Activated CD4-positive, alpha-beta memory T cell treated with anti-CD3 and anti-CD28 coated beads, Interleukin-2, amount 10 ng/mL, durations not matched to agents 7 days and 5 days (primary cell): Measurements from ENCODE around the gene TMEM94. TPM values are rescaled to one million over a fixed set of nuclear protein-coding genes. Genes with fewer than 3 reads are reported as not detected.

Source experiments
- CTCF ChIA-PET: fragments of 350-600 bp; sonication (Branson Sonifier 250); formaldehyde crosslinking; loops from one replicate; lab custom pipeline; 2021; ENCODE audit warnings: antibody characterized with exemption, inconsistent platforms; lab: Charles Lee
- POLR2A ChIA-PET: fragments of 350-600 bp; sonication (Branson Sonifier 250); formaldehyde crosslinking; loops from one replicate; lab custom pipeline; 2021; ENCODE audit warnings: antibody characterized with exemption; lab: Charles Lee
- DNase-seq: peaks from one replicate; pipeline ENCODE4 v3.0.0-alpha.2; 2020
- H3K27ac Mint-ChIP-seq: one replicate; pipeline ENCODE4 v1.8.0; 2021; ENCODE audit warnings: mild to moderate bottlenecking, mixed read lengths
- H3K27me3 Mint-ChIP-seq: one replicate; pipeline ENCODE4 v1.8.0; 2021; ENCODE audit warnings: mixed read lengths
- H3K36me3 Mint-ChIP-seq: one replicate; pipeline ENCODE4 v1.8.0; 2021; ENCODE audit warnings: low read depth, mixed read lengths
- H3K4me1 Mint-ChIP-seq: one replicate; pipeline ENCODE4 v1.8.0; 2021; ENCODE audit warnings: mixed read lengths
- H3K4me3 Mint-ChIP-seq: one replicate; pipeline ENCODE4 v1.8.0; 2021; ENCODE audit warnings: mild to moderate bottlenecking, mixed read lengths
- H3K9me3 Mint-ChIP-seq: one replicate; pipeline ENCODE4 v1.8.0; 2021; ENCODE audit warnings: mixed read lengths
- total RNA-seq, 2 experiments: library from RNA; stranded (reverse); gene quantifications; one replicate each; pipeline ENCODE4 v1.2.3, GENCODE V29; 2021

Gene TMEM94
- total RNA-seq, 2 experiments from 2014 or later = 76.4 to 81.9 TPM

GRCh38 chr17:75535119-75535537, 78.7 kb downstream of the TMEM94 start:
- Mint-ChIP-seq H3K36me3 (peaks cover 7% of the 10 kb centered on the region), H3K4me1 (peaks cover 30% of the 10 kb centered on the region), H3K27ac (peak overlapping the region; percentile 98)

GRCh38 chr17:75535871-75536270, 79.4 kb downstream of the TMEM94 start:
- H3K36me3 Mint-ChIP-seq = peaks cover 7% of the 10 kb centered on the region
- no peaks in the 10 kb centered on the region for H3K9me3 Mint-ChIP-seq
- peak overlapping the region; percentile 98 for H3K27ac Mint-ChIP-seq
- H3K4me3 Mint-ChIP-seq = peak overlapping the region; percentile 21
- POLR2A ChIA-PET = interaction anchor here (0.7 to 3.5 kb wide), 13 partner anchors 8 to 274 kb away, joined by 3 to 45 read pairs (median 4); partner anchors contain the start of genes LLGL2, TMEM94 and TSEN54
- peaks cover 30% of the 10 kb centered on the region for H3K4me1 Mint-ChIP-seq
- DNase-seq = no peak
- CTCF ChIA-PET = interaction anchor here (1.3 to 2.5 kb wide), 6 partner anchors 11 to 65 kb away, joined by 5 to 11 read pairs (median 7); partner anchors contain the start of genes LLGL2 and TSEN54
- no peaks in the 10 kb centered on the region for H3K27me3 Mint-ChIP-seq

More at GRCh38 chr17:75535119-75535537, 78.7 kb downstream of the TMEM94 start:
- H3K4me3 Mint-ChIP-seq = peak overlapping the region; percentile 50
- DNase-seq = peak; percentile 88
- ChIA-PET CTCF (interaction anchor here (0.5 to 2.5 kb wide), 12 partner anchors 8 to 214 kb away, joined by 3 to 11 read pairs (median 5); partner anchors contain the start of genes LLGL2, TMEM94 and TSEN54), POLR2A (interaction anchor here (0.5 to 3.5 kb wide), 16 partner anchors 8 to 273 kb away, joined by 3 to 45 read pairs (median 4); partner anchors contain the start of genes LLGL2, RECQL5, SAP30BP and TMEM94)
- H3K27me3 Mint-ChIP-seq = no peaks in the 10 kb centered on the region
- no peaks in the 10 kb centered on the region for H3K9me3 Mint-ChIP-seq

GRCh38 chr17:75536366-75536765, 79.9 kb downstream of the TMEM94 start:
- ChIA-PET POLR2A (interaction anchor here (2.3 to 3.5 kb wide), 3 partner anchors 10 to 19 kb away, joined by 11 to 45 read pairs (median 26); partner anchors contain the start of genes LLGL2 and TSEN54), CTCF (no interaction called here)
- no peak overlapping the region for H3K4me3 Mint-ChIP-seq
- no peaks in the 10 kb centered on the region for H3K9me3 Mint-ChIP-seq
- peak overlapping the region; percentile 49 for H3K27ac Mint-ChIP-seq
- no peaks in the 10 kb centered on the region for H3K27me3 Mint-ChIP-seq
- no peak for DNase-seq
- peaks cover 30% of the 10 kb centered on the region for H3K4me1 Mint-ChIP-seq
- peaks cover 7% of the 10 kb centered on the region for H3K36me3 Mint-ChIP-seq

GRCh38 chr17:75539967-75540729, 83.7 kb downstream of the TMEM94 start:
- no peak for DNase-seq
- Mint-ChIP-seq H3K36me3 (peaks cover under 1% of the 10 kb centered on the region), H3K4me1 (peaks cover 12% of the 10 kb centered on the region), H3K27me3 (no peaks in the 10 kb centered on the region), H3K4me3 (no peak overlapping the region), H3K9me3 (no peaks in the 10 kb centered on the region), H3K27ac (no peak overlapping the region)
- ChIA-PET POLR2A (interaction anchor here (1.5 kb wide), 1 partner anchor 24 kb away, joined by 4 read pairs; the partner anchor contains the start of gene TSEN54), CTCF (no interaction called here)

GRCh38 chr17:75540923-75541503, 84.6 kb downstream of the TMEM94 start:
- DNase-seq = no peak
- H3K4me3 Mint-ChIP-seq = no peak overlapping the region
- H3K9me3 Mint-ChIP-seq = no peaks in the 10 kb centered on the region
- no peaks in the 10 kb centered on the region for H3K36me3 Mint-ChIP-seq
- POLR2A ChIA-PET = interaction anchor here (1.5 kb wide), 1 partner anchor 25 kb away, joined by 4 read pairs; the partner anchor contains the start of gene TSEN54
- no peaks in the 10 kb centered on the region for H3K27me3 Mint-ChIP-seq
- CTCF ChIA-PET = no interaction called here
- H3K4me1 Mint-ChIP-seq = peaks cover 4% of the 10 kb centered on the region
- no peak overlapping the region for H3K27ac Mint-ChIP-seq

GRCh38 chr17:75542229-75542628, 85.8 kb downstream of the TMEM94 start:
- ChIA-PET POLR2A (interaction anchor here (1.4 to 1.5 kb wide), 2 partner anchors 11 to 25 kb away, joined by 3 to 4 read pairs; partner anchors contain the start of gene TSEN54), CTCF (interaction anchor here (0.6 to 0.7 kb wide), 2 partner anchors 150 to 441 kb away, joined by 3 to 4 read pairs; no protein-coding TSS in a partner anchor)
- Mint-ChIP-seq H3K36me3 (no peaks in the 10 kb centered on the region), H3K27me3 (no peaks in the 10 kb centered on the region), H3K9me3 (no peaks in the 10 kb centered on the region), H3K4me3 (no peak overlapping the region), H3K27ac (no peak overlapping the region), H3K4me1 (no peaks in the 10 kb centered on the region)
- no peak for DNase-seq

GRCh38 chr17:75542728-75543336, 86.4 kb downstream of the TMEM94 start:
- H3K4me3 Mint-ChIP-seq = no peak overlapping the region
- H3K9me3 Mint-ChIP-seq = no peaks in the 10 kb centered on the region
- no peak overlapping the region for H3K27ac Mint-ChIP-seq
- no peaks in the 10 kb centered on the region for H3K27me3 Mint-ChIP-seq
- POLR2A ChIA-PET = interaction anchor here (1.4 to 2.5 kb wide), 3 partner anchors 8 to 26 kb away, joined by 3 to 7 read pairs (median 4); partner anchors contain the start of gene TSEN54
- H3K4me1 Mint-ChIP-seq = no peaks in the 10 kb centered on the region
- DNase-seq = no peak
- CTCF ChIA-PET = interaction anchor here (0.6 kb wide), 1 partner anchor 442 kb away, joined by 4 read pairs; no protein-coding TSS in a partner anchor
- H3K36me3 Mint-ChIP-seq = no peaks in the 10 kb centered on the region

- POLR2A ChIA-PET = interaction anchor here (2.5 kb wide), 1 partner anchor 9 kb away, joined by 7 read pairs; no protein-coding TSS in a partner anchor
- peaks cover 2% of the 10 kb centered on the region for H3K4me1 Mint-ChIP-seq
- DNase-seq = no peak
- H3K4me3 Mint-ChIP-seq = no peak overlapping the region
- H3K27me3 Mint-ChIP-seq = no peaks in the 10 kb centered on the region
- CTCF ChIA-PET = no interaction called here
- H3K9me3 Mint-ChIP-seq = no peaks in the 10 kb centered on the region
- no peak overlapping the region for H3K27ac Mint-ChIP-seq
- no peaks in the 10 kb centered on the region for H3K36me3 Mint-ChIP-seq
Measured at GRCh38 chr17:75544250-75544649, 87.8 kb downstream of the TMEM94 start.

GRCh38 chr17:75546181-75546580, 89.7 kb downstream of the TMEM94 start:
- CTCF ChIA-PET = interaction anchor here (0.6 kb wide), 1 partner anchor 13 kb away, joined by 3 read pairs; no protein-coding TSS in a partner anchor
- Mint-ChIP-seq H3K4me3 (no peak overlapping the region), H3K27ac (no peak overlapping the region), H3K4me1 (peaks cover 2% of the 10 kb centered on the region), H3K27me3 (no peaks in the 10 kb centered on the region), H3K36me3 (no peaks in the 10 kb centered on the region), H3K9me3 (no peaks in the 10 kb centered on the region)
- POLR2A ChIA-PET = no interaction called here
- no peak for DNase-seq

- no peaks in the 10 kb centered on the region for H3K36me3 Mint-ChIP-seq
- H3K9me3 Mint-ChIP-seq = no peaks in the 10 kb centered on the region
- ChIA-PET POLR2A (no interaction called here), CTCF (no interaction called here)
- H3K27me3 Mint-ChIP-seq = no peaks in the 10 kb centered on the region
- DNase-seq = no peak
- H3K4me3 Mint-ChIP-seq = no peak overlapping the region
- no peak overlapping the region for H3K27ac Mint-ChIP-seq
- H3K4me1 Mint-ChIP-seq = peaks cover 2% of the 10 kb centered on the region
Measured at GRCh38 chr17:75547091-75547490, 90.7 kb downstream of the TMEM94 start.

GRCh38 chr17:75548813-75549212, 92.4 kb downstream of the TMEM94 start:
- ChIA-PET CTCF (interaction anchor here (0.6 to 0.7 kb wide), 2 partner anchors 38 to 39 kb away, joined by 3 read pairs; no protein-coding TSS in a partner anchor), POLR2A (no interaction called here)
- no peak overlapping the region for H3K4me3 Mint-ChIP-seq
- peaks cover 2% of the 10 kb centered on the region for H3K4me1 Mint-ChIP-seq
- no peaks in the 10 kb centered on the region for H3K27me3 Mint-ChIP-seq
- no peak for DNase-seq
- H3K9me3 Mint-ChIP-seq = no peaks in the 10 kb centered on the region
- H3K36me3 Mint-ChIP-seq = no peaks in the 10 kb centered on the region
- H3K27ac Mint-ChIP-seq = no peak overlapping the region
